CD4-positive, alpha-beta T cell (primary cell): ENCODE data around the gene NOS3. TPM values are rescaled to one million over a fixed set of nuclear protein-coding genes. Genes with fewer than 3 reads are reported as not detected.

Experiments
- ATAC-seq: fragments of 200-7000 bp; cut with Tn5 transposase; one replicate; pipeline ENCODE4 v1.10.0; 2022; ENCODE audit warnings: mild to moderate bottlenecking; ENCODE audit not compliant: poor library complexity
- CTCF ChIA-PET: fragments of 350-600 bp; sonication (Branson Sonifier 250); formaldehyde crosslinking; loops from one replicate; lab custom pipeline; 2021; ENCODE audit warnings: antibody characterized with exemption, inconsistent platforms; lab: Charles Lee
- POLR2A ChIA-PET: fragments of 350-600 bp; sonication (Branson Sonifier 250); formaldehyde crosslinking; loops from one replicate; lab custom pipeline; 2021; ENCODE audit warnings: antibody characterized with exemption, inconsistent platforms; lab: Charles Lee
- DNase-seq, 14 experiments: peaks; one replicate each; pipeline ENCODE4 v3.0.0-alpha.2; 2013 to 2020; ENCODE audit warnings: mixed read lengths in 2 of 14
- H3K27ac ChIP-seq, 2 donors: one replicate each; pipeline versions ENCODE4 v1.5.1 to v1.7.0; 2013; ENCODE audit warnings: low read length in 2 of 2, low read depth in 1 of 2, mild to moderate bottlenecking in 1 of 2
- H3K27me3 ChIP-seq, 2 experiments: 1 replicate in 1 of 2; 2 replicates in 1 of 2; pipeline versions ENCODE4 v1.6.1 to v1.7.0; 2013; ENCODE audit warnings: low read length in 2 of 2, control low read depth in 1 of 2, mild to moderate bottlenecking in 1 of 2, moderate library complexity in 1 of 2; ENCODE audit not compliant: insufficient read depth in 2 of 2, control insufficient read depth in 1 of 2
- H3K36me3 ChIP-seq: one replicate; pipeline ENCODE4 v1.6.1; 2013; ENCODE audit warnings: low read length, control low read depth; ENCODE audit not compliant: insufficient read depth
- H3K4me1 ChIP-seq: one replicate; pipeline ENCODE4 v1.6.1; 2013; ENCODE audit warnings: low read length, control low read depth; ENCODE audit not compliant: insufficient read depth
- H3K4me3 ChIP-seq: one replicate; pipeline ENCODE4 v1.5.1; 2013; ENCODE audit warnings: mild to moderate bottlenecking, low read length, moderate library complexity
- H3K9me3 ChIP-seq, 2 experiments: 1 replicate in 1 of 2; 2 replicates in 1 of 2; pipeline versions ENCODE4 v1.6.1 to v1.7.0; 2013; ENCODE audit warnings: low read length in 2 of 2, mild to moderate bottlenecking in 2 of 2, control low read depth in 1 of 2, moderate library complexity in 1 of 2; ENCODE audit not compliant: control insufficient read depth in 1 of 2, insufficient read depth in 1 of 2
- H3K27ac Mint-ChIP-seq: one replicate; pipeline ENCODE4 v1.8.0; 2020; ENCODE audit warnings: mixed read lengths
- H3K27me3 Mint-ChIP-seq: one replicate; pipeline ENCODE4 v1.8.0; 2021; ENCODE audit warnings: mixed read lengths
- H3K36me3 Mint-ChIP-seq: one replicate; pipeline ENCODE4 v1.8.0; 2021; ENCODE audit warnings: low read depth, mixed read lengths
- H3K4me1 Mint-ChIP-seq: one replicate; pipeline ENCODE4 v1.8.0; 2021; ENCODE audit warnings: low read depth, mixed read lengths
- H3K4me3 Mint-ChIP-seq: one replicate; pipeline ENCODE4 v1.8.0; 2020; ENCODE audit warnings: mild to moderate bottlenecking, mixed read lengths
- H3K9me3 Mint-ChIP-seq: one replicate; pipeline ENCODE4 v1.8.0; 2020; ENCODE audit warnings: mixed read lengths
- CTCF ChIP-seq: fragments of 200-600 bp; IDR thresholded peaks from one replicate; pipeline ENCODE4 v1.8.0; 2022; ENCODE audit warnings: antibody characterized with exemption, mild to moderate bottlenecking
- intact Hi-C, 2 experiments: fragments of 100-400 bp; cut with DNase I in 1 of 2; cut with micrococcal nuclease in 1 of 2; formaldehyde crosslinking; loops; one replicate each; pipeline versions ENCODE4 v1.15.1 to v1.9.0; 2023 to 2025; cut with DNase I, micrococcal nuclease
- total RNA-seq, 174 experiments: library from RNA in 2 of 174; stranded (reverse) in 2 of 174; gene quantifications; one replicate each; pipeline ENCODE4 v1.2.3 and lab custom pipeline; 2021 to 2026

NOS3 gene
- total RNA-seq, 2 experiments from 2014 or later: 3.9 to 7.1 TPM

GRCh38 chr7:151020231-151020630 is 29.4 kb downstream of the NOS3 start:
- CTCF ChIA-PET: interaction anchor here (3.4 to 4.6 kb wide), 2 partner anchors 8 to 57 kb away, joined by 15 to 39 read pairs; partner anchors contain the start of gene ABCB8
- Histone ChIP-seq H3K9me3 (no peaks in the 10 kb centered on the region), H3K27ac (no peak overlapping the region), H3K4me1 (peaks cover 43% of the 10 kb centered on the region), H3K27me3 (peaks cover 4 to 7% of the 10 kb centered on the region in 2 experiments), H3K36me3 (no peaks in the 10 kb centered on the region), H3K4me3 (no peak overlapping the region)
- peak overlapping the region; percentile 65 for H3K4me3 Mint-ChIP-seq
- TF ChIP-seq CTCF: no peak
- POLR2A ChIA-PET: interaction anchor here (4.7 kb wide), 1 partner anchor 11 kb away, joined by 50 read pairs; no protein-coding TSS in a partner anchor
- no peak for DNase-seq
- peaks cover 4% of the 10 kb centered on the region for H3K36me3 Mint-ChIP-seq
- intact Hi-C loops: no loop called here
- no peak for ATAC-seq
- peak overlapping the region; percentile 56 for H3K27ac Mint-ChIP-seq
- H3K9me3 Mint-ChIP-seq: no peaks in the 10 kb centered on the region
- peaks cover 42% of the 10 kb centered on the region for H3K4me1 Mint-ChIP-seq
- peaks cover 10% of the 10 kb centered on the region for H3K27me3 Mint-ChIP-seq

DNA sequence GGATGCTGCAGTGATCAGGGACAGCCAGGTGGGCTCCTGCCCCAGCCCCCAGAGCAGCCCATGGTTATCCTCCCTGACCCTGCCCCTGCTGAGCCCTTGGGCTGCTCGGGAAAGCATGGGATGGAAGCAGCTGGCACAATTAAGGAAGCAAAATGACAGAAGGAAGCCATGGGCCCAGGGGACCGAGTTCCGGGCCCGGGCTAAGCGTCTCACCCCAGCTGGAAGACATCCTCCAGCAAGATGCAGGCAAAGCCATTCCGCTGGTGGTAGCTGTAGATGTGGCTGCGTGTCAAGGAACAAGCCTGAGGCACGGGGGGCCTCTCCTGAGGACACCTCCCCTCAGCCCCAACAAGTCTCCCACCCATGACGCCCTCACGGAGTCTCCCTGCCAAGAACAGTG is 32.4 kb downstream of the NOS3 start:
- peaks cover 10% of the 10 kb centered on the region for H3K27me3 Mint-ChIP-seq
- no peak for DNase-seq
- peaks cover 4% of the 10 kb centered on the region for H3K36me3 Mint-ChIP-seq
- intact Hi-C loops: no loop called here
- peaks cover 34% of the 10 kb centered on the region for H3K4me1 Mint-ChIP-seq
- Histone ChIP-seq H3K9me3 (no peaks in the 10 kb centered on the region), H3K27ac (no peak overlapping the region), H3K27me3 (peaks cover 4 to 7% of the 10 kb centered on the region in 2 experiments), H3K4me3 (no peak overlapping the region), H3K4me1 (peaks cover 24% of the 10 kb centered on the region), H3K36me3 (no peaks in the 10 kb centered on the region)
- ChIA-PET POLR2A (no interaction called here), CTCF (no interaction called here)
- ATAC-seq: no peak
- no peak overlapping the region for H3K4me3 Mint-ChIP-seq
- H3K27ac Mint-ChIP-seq: no peak overlapping the region
- no peaks in the 10 kb centered on the region for H3K9me3 Mint-ChIP-seq
- TF ChIP-seq CTCF: no peak

DNA sequence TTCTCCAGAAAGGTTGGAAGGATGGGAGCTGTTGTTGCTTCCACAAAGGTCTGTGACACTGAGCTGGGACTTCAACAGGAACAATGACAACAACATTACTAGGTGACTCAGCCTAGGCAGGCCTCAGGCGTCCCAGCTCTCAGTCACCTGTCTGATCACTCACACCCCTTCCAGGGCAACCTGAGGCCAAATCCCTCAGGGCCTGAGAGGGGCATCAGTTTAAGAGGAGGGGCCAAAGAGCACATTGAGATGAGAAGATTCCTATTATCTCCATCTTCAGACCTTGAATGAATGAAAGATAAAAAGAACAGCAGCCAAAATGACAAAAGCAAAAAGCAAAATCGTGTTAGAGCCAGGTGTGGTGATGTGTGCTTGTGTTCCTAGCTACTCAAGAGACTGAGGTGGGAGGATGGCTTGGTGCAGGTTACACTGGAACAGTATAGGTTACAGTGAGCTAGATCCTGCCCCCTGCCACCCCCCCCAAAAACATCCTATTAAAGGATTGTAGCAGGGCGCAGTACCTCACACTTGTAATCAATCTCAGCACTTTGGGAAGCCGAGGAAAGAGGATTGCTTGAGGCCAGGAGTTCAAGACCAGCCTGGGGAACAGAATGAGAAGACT is 33.7 kb downstream of the NOS3 start, which contains the start of gene ATG9B:
TSS of gene ATG9B (minus strand) at position 60 of the 622 bp plus-strand sequence. CDS start 71 bp downstream, outside the sequence.
- ATAC-seq (no peak), DNase-seq (no peak)
- peak within 1 kb of the TSS; percentile 1 for H3K27ac Mint-ChIP-seq
- H3K4me1 ChIP-seq: peaks cover 22% of the 10 kb centered on the region
- H3K4me1 Mint-ChIP-seq: peaks cover 32% of the 10 kb centered on the region
- H3K4me3 ChIP-seq: no peak within 1 kb of the TSS
- no peaks in the 10 kb centered on the region for H3K9me3 ChIP-seq
- no peak within 1 kb of the TSS for H3K27ac ChIP-seq
- no peaks in the 10 kb centered on the region for H3K36me3 ChIP-seq
- peaks cover 4 to 7% of the 10 kb centered on the region in 2 experiments for H3K27me3 ChIP-seq
- peaks cover 10% of the 10 kb centered on the region for H3K27me3 Mint-ChIP-seq
- TF ChIP-seq CTCF: no peak
- ChIA-PET POLR2A (no interaction called here), CTCF (no interaction called here)
- no peaks in the 10 kb centered on the region for H3K9me3 Mint-ChIP-seq
- H3K36me3 Mint-ChIP-seq: peaks cover 13% of the 10 kb centered on the region
- intact Hi-C loops: no loop called here
- no peak within 1 kb of the TSS for H3K4me3 Mint-ChIP-seq
